Measurements from ENCODE around the gene ICAM3. TPM values are rescaled to one million over a fixed set of nuclear protein-coding genes. Genes with fewer than 3 reads are reported as not detected.

ICAM3 gene
- total RNA-seq, 1 experiment from 2014 or later = 7.9 TPM

- TF ChIP-seq CTCF (IDR thresholded peaks at IDR 0.05; ENCODE audit: unreplicated experiment) = no peak
- peaks cover 19% of the 10 kb centered on the region for H3K4me1 Mint-ChIP-seq (ENCODE audit: insufficient read depth, unreplicated experiment)
- no peak overlapping the region for H3K27ac Mint-ChIP-seq (ENCODE audit: low read depth, unreplicated experiment)
- H3K4me3 Mint-ChIP-seq (ENCODE audit: unreplicated experiment) = peak overlapping the region; percentile 79
- intact Hi-C loops (cut with micrococcal nuclease) = no loop called here
- H3K27me3 Mint-ChIP-seq (ENCODE audit: insufficient read depth, unreplicated experiment) = no peaks in the 10 kb centered on the region
- DNase-seq (ENCODE audit: unreplicated experiment) = peak; percentile 63
- POLR2A ChIA-PET = interaction anchor here (0.6 to 1.6 kb wide), 15 partner anchors 11 to 1964 kb away, joined by 3 to 8 read pairs (median 3); partner anchors contain the start of genes ICAM1, MRPL4, RAVER1 and TYK2
- no TSS peak for BruUV-seq (replicated peaks)
- no peaks in the 10 kb centered on the region for H3K9me3 Mint-ChIP-seq (ENCODE audit: unreplicated experiment)
- peaks cover 11% of the 10 kb centered on the region for H3K36me3 Mint-ChIP-seq (ENCODE audit: insufficient read depth, unreplicated experiment)
- CTCF ChIA-PET = interaction anchor here (0.6 to 1.4 kb wide), 6 partner anchors 11 to 93 kb away, joined by 3 to 6 read pairs (median 4); no protein-coding TSS in a partner anchor
Measured at GRCh38 chr19:10290876-10291553, 48.4 kb downstream of the ICAM3 start.

GRCh38 chr19:10290357-10290875 lies 49.0 kb downstream of the ICAM3 start:
- peaks cover 25% of the 10 kb centered on the region for H3K4me1 Mint-ChIP-seq (ENCODE audit: insufficient read depth, unreplicated experiment)
- peaks cover 11% of the 10 kb centered on the region for H3K36me3 Mint-ChIP-seq (ENCODE audit: insufficient read depth, unreplicated experiment)
- POLR2A ChIA-PET = interaction anchor here (0.6 to 1.6 kb wide), 5 partner anchors 12 to 836 kb away, joined by 3 to 8 read pairs (median 4); partner anchors contain the start of gene RAVER1
- BruUV-seq (replicated peaks) = no TSS peak
- intact Hi-C loops (cut with micrococcal nuclease) = no loop called here
- peak; percentile 18 for DNase-seq (ENCODE audit: unreplicated experiment)
- CTCF ChIA-PET = interaction anchor here (1.1 kb wide), 1 partner anchor 44 kb away, joined by 4 read pairs; no protein-coding TSS in a partner anchor
- no peaks in the 10 kb centered on the region for H3K27me3 Mint-ChIP-seq (ENCODE audit: insufficient read depth, unreplicated experiment)
- no peak for TF ChIP-seq CTCF (IDR thresholded peaks at IDR 0.05; ENCODE audit: unreplicated experiment)
- no peak overlapping the region for H3K27ac Mint-ChIP-seq (ENCODE audit: low read depth, unreplicated experiment)
- no peaks in the 10 kb centered on the region for H3K9me3 Mint-ChIP-seq (ENCODE audit: unreplicated experiment)
- peak overlapping the region; percentile 79 for H3K4me3 Mint-ChIP-seq (ENCODE audit: unreplicated experiment)

- ChIA-PET CTCF (interaction anchor here (1.1 to 1.3 kb wide), 2 partner anchors 12 to 45 kb away, joined by 4 read pairs; no protein-coding TSS in a partner anchor), POLR2A (interaction anchor here (0.6 to 1.3 kb wide), 4 partner anchors 25 to 836 kb away, joined by 3 to 5 read pairs (median 4); partner anchors contain the start of gene RAVER1)
- Mint-ChIP-seq H3K4me1 (ENCODE audit: insufficient read depth, unreplicated experiment) (peaks cover 30% of the 10 kb centered on the region), H3K9me3 (ENCODE audit: unreplicated experiment) (no peaks in the 10 kb centered on the region), H3K36me3 (ENCODE audit: insufficient read depth, unreplicated experiment) (peaks cover 11% of the 10 kb centered on the region), H3K4me3 (ENCODE audit: unreplicated experiment) (peak within 1 kb of the TSS; percentile 79), H3K27me3 (ENCODE audit: insufficient read depth, unreplicated experiment) (no peaks in the 10 kb centered on the region), H3K27ac (ENCODE audit: low read depth, unreplicated experiment) (peak within 1 kb of the TSS; percentile 83)
- DNase-seq (ENCODE audit: unreplicated experiment) = peak; percentile 52
- intact Hi-C loops (cut with micrococcal nuclease) = loop anchor here (1.0 to 2.0 kb wide), 2 partner anchors 43 to 92 kb away; partner anchors contain the start of gene RAVER1
- TF ChIP-seq CTCF (IDR thresholded peaks at IDR 0.05; ENCODE audit: unreplicated experiment) = no peak
- no TSS peak for BruUV-seq (replicated peaks)
Measured at GRCh38 chr19:10289836-10290356, 49.5 kb downstream of the ICAM3 start, which contains the start of gene ICAM5. Gene ICAM5, plus strand, starts transcription at chr19:10289952. Its CDS starts 92 bp downstream, at chr19:10290044.

All from MCF 10A (cell line).